Stimulated activated CD8-positive, alpha-beta memory T cell treated with anti-CD3 and anti-CD28 coated beads, Interleukin-2, amount 100 ng/mL, for 48 hours (primary cell): ENCODE data around the gene PTPRH.
"Not testable (repeated sequence)": the region's sequence is repeated elsewhere in the genome, so short reads cannot be mapped to it uniquely, and the experiment has no call there.

Source experiments
- DNase-seq, 2 donors: peaks; one replicate each; pipeline ENCODE4 v3.0.0-alpha.2; 2020; ENCODE audit warnings: low read depth in 2 of 2

The PTPRH gene

DNA sequence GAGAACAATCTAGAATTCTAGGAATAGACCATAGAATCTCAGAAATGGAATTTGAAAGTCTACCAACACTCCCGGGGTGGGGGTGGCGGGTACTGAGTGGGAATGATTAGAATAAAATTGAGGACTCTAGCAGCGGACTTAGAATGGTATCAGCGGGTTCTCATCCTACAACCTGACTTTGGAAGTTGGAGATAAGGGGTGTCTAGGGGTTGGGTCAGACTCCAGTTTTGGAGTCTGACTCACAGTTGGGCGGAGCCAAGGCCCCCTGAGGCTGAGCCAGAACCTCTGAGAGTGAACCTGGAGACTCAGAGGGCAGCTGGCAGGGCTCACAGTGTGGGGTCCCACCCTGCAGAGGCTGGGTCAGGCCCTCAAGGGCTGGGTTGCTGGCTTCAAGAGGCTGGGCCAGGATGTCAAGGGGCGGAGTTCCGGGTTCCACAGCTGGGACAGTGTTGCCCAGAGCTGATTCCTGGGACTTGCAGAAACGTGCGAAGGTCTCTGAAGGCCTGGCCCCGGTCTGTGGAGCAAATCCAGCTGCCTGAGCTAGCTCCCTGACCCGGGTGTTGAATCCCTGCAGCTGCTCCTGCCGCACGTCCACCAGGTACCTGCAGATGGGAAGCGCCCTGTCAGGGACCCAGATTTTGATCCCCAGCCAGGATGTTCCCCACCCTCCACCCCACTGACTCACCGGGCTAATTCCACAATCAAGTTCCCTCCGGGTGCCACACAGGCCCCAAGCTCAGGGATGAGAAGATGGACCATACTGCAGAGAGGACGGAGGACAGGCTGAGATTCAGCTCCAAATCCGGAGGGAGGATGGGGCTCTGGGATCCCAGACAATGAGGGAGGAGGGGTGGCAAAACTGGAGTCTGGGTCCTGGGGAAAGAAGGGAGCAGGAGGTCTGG lies 50.2 kb downstream of the PTPRH start:
- DNase-seq, result no peak

DNA sequence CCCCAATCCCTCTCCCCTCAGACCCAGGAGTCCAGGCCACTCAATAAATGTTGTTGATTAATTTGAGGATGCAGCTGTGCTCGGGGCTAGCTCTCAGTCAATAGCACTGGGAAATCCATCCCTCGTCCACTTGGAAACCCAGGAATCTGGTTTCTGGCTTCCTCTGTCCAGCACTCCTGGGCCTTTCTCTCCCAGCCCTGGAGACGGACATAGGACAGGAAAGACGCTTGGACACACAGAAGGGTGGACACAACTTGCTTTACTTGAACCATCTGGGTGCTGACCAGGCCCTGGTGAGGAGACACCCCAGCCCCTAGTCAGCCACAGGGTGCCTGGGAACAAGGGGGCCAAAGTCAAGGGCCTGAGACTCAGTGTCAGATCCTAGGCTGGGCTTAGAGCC lies 50.9 kb downstream of the PTPRH start:
- DNase-seq, result no peak

DNA sequence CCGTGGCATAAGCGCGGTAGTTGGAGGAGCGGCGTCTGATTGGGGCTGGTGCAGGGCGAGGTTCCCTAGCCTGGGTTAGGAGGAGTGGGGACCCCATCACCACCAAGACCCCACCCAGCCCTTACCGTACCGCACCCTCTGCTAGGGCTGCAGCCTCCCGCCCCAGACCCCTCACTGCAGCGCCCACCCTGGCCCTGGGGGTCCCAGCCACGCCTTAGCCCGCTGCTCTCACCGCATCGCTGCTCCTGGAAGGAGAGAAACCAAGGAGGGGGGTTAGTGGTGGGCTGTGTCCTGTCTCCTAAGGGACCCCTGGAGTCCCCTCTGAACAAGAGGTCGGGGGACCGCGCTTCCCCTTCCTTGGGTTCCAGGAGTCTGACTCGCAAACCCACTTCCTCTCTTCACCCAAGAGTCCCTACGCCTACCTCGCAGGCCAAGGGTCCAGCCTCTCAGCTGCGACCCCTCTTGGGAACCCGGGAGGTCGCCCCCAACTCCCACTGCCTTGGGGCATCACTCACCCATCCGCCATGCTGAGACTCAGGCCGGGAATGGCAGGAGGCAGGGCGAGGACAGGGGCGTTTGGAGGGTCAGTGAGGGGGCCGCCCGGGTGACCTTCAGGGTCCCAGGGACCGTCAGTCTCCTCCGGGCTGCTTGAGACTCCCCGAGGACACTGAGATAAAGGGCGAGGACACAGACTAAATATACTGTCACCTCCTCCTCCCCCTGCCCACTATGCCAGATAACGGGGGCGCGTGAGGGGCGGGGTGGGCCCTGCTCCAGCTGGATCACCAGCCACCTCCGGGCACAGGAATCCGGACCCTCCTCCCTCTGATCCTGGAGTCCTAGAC lies 52.0 kb downstream of the PTPRH start, which contains the start of gene TNNI3:
TSS of gene TNNI3 (minus strand) at position 669 of the 845 bp plus-strand sequence. CDS start at position 526, 143 bp downstream.
- DNase-seq, result no peak

DNA sequence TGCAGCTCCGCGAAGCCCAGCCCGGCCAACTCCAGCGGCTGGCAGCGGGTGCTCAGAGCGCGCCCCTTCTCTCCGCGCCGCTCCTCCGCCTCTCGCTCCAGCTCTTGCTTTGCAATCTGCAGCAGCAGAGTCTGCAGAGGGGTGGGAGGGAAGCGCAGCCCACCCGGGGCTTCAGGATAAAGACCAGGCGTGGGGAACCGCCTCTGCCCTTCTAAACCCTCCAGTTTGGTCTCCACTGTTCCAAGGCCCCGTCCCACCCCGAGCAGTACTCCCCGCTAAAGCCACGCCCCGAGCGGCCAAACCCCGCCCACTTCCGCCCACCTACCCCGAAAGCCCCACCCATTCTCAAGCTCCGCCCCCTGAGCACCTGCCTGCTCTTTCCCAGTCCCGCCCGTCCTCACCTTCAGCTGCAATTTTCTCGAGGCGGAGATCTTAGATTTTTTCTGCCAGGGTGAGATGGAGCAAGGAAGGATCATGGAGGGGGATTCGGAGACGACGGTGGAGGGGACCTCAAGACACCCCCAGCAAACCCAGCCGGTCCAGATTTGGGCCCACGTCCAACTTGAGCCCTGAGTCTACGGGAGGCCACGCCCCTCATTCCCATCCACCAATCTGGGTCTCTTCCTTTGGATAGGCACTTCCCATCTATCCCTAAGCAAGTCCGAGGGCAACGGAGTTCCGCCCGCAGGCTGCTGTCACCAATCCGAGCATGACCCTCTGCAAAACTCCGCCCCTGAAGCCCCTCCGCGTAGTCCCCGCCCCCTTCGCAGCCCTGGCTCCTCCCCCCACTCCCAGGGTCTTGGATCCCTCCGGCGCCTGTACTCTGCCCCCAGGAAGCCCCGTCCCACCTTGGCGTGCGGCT lies 52.9 kb downstream of the PTPRH start:
- peak in 1 of 2 donors; percentile 53 for DNase-seq

DNA sequence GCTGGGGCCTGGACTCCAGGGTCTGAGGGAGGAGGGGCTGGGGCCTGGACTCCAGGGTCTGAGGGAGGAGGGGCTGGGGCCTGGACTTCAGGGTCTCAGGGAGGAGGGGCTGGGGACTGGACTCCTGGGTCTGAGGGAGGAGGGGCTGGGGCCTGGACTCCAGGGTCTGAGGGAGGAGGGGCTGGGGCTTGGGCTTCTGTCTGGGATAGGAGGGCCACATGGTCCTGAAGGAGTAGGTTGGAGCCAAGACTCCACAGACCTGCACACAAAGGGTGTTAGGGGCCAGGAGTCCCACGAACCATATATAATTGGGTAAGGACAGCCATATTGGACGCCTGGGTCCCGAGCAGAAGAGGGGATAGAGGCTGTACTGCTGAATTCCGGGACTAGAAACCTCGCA lies 53.5 kb downstream of the PTPRH start:
- DNase-seq, result not testable (repeated sequence)

DNA sequence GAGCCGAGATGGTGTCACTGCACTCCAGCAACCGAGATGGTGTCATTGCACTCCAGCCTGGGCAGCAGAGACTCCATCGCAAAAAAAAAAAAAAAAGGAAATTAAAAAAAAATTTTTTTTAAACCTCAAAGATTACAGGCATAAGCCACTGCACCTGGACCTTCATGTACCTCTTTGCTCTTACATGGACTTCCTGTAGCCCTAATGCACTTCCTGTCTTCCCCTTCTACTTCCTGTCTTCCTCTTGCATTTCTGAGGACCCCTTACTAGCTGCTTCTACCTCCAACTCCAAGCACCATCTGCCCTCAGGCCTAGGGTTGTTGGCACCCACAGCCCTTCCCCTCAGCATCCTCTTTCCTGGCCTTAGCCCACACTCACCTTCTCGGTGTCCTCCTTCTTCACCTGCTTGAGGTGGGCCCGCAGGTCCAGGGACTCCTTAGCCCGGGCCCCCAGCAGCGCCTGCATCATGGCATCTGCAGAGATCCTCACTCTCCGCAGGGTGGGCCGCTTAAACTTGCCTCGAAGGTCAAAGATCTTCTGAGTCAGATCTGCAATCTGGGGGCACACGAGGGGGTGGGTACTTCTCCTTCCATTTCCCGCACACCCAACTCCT lies 55.5 kb downstream of the PTPRH start:
- no peak for DNase-seq

DNA sequence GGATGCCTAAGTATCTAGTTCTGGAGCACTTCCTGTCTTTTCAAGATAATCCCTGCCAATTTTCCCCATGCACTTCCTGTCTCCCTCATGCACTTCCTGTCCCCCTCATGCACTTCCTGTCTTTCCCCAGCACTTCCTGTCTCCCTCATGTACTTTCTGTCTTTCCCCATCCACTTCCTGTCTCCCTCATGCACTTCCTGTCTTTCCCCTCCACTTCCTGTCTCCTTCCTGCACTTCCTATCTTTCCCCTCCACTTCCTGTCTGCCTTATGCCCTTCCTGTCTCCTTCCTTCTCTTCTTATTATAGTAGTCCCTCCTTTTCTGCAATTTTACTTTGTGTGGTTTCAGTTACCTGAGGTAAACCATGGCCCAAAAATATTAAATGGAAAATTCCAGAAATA lies 57.3 kb downstream of the PTPRH start:
- DNase-seq, result no peak

DNA sequence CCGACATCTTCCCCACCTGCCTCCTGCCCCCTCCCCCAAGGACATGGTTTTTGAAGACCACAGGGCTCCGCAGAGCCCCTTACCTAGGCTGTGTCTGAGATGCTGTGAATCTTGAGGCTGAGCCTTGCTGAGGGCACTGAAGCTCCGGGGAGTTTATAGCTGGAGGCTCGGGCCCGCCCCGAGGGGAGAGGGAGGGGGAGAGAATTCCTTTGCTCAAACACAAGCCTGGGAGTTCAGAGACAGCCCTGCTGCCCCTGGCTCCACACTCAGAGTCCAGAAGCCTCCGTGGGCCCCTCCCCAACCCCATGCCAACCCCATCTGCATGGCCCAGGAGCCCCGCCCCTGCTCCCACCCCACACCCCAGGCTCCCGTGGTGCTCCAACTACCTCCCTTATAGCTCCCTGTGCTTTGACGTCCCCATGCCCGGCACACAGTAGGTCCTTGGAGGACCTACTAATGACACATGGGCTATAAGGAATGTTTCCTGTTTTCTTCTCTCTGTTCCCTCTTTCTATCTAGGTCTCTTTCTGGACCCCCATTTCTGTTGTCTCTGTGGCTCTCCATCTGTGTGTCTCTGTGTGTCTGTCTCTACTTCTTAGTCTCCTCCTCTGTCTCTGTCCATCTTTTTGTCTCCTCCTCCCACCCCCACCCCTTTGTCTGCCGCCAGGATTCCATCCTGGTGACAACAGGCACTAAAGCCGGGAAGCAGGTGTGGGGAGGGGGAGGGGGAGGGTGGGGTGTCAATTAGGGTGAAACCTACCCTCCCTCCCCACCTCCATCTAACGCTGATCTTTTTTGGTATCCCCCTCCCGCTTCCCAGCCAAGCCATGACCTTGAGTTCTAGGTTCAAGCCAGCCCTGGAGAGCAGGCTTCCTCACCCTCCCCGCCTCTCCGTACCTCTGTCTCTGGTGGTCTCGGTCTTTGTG lies 60.0 kb downstream of the PTPRH start, which contains the start of gene TNNT1:
TSS of gene TNNT1 (minus strand) at position 129 of the 926 bp plus-strand sequence. CDS start 2,049 bp downstream, outside the sequence.
- no peak for DNase-seq

DNA sequence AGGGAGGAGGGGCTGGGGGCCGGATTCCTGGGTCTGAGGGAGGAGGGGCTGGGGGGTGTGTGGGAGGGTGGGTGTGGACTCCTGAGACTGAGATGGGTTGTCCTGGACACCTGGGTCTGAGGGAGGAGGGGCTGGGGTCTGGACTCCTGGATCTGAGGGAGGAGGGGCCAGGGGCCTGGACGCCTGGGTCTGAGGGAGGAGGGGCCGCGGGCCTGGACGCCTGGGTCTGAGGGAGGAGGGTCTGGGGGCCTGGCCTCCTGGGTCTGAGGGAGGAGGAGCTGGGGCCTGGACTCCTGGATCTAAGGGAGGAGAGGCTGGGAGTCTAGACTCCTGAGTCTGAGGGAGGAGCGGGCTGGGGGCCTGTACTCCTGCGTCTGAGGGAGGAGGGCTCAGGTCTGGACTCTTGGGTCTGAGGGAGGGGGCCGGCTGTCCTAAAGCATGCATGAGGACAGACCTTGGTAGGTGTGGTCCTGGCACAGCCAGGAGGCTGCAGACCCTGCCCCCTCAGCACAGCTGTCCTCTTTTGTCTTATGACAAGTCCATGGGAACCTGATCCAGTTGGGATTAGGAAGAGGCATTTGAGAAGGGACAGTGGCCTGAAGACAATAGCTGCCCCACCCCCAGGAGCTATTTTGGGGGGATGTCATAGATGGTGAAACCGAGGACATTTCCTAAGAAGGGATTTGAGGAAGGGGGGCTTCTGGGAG lies 61.6 kb downstream of the PTPRH start:
- DNase-seq, result no peak

DNA sequence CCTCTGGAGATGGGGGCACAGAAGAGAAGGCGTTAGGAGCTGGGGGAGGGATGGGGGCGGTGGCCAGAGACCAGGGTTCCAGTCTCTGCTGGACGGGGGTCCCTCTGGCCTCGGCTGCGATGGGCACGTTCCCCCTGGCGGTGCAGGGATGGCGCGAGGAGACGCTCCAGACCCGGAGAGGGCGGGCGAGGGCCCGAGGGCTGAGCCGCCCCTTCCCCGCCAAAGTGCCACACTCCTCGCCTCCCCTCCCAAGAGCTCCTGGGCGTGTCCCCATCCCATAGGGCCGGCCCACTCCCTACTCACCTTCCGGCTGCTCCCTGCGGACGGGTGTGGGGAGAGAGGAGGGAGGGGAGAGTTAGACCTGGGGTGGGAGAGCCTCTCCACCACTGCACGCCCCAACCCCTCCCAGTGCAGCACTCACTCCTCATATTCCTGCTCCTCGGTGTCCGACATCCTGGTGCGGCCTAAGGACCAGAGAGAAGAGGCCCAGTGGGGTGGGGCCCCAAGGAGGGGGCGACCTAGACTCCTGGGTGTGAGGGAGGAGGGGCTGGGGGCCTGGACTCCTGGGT lies 62.5 kb downstream of the PTPRH start:
- DNase-seq, result no peak

DNA sequence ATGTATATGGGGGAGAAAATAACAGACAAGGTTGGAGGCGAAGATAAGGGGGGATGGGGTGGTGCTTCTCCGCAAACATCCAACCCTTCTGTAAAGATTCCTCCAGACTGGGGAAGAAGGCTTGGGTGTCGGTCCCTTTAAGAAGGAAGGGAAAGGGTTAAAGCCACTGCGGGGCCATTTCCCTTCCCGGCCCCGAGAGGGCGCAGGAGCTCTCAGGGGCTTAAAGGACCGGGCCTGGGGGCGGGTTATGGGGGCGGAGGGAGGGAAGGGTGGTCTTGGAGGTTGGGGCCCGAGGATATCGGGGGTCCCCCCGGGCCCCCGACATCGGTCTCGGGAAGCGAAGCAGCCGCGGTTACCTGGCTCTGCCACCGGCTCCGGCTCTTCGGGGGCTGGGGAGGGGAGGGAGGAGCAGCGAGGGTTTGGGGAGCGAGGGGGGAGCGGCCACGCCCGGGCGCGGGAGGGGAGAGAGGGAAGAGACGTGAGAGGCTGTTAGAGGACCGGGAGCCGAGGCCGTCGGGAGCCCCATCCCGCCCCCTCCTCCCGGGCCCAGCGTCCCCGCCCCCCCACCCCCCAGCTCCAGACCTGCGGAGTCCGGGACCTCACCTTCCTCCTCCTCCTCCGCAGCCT lies 63.1 kb downstream of the PTPRH start:
- DNase-seq, result no peak

DNA sequence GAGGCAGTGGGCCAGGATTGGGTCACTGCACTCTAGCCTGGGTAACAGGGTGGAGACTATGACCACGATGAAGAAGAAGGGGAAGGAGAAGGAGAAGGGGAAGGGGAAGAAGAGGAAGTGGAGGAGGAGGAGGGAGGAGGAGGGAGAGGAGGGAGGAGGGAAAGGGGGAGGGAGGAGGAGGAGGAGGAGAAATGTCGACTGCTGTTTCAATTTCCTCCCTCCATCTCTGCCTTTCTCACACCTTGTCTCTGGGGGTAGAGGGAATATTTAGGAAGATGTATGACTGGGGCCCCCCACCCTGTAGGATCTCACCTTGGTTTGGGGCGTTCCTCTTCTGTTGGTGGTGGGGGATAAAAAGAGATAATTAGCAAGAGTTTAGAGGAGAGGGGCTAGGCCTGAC lies 64.1 kb downstream of the PTPRH start:
- no peak for DNase-seq

DNA sequence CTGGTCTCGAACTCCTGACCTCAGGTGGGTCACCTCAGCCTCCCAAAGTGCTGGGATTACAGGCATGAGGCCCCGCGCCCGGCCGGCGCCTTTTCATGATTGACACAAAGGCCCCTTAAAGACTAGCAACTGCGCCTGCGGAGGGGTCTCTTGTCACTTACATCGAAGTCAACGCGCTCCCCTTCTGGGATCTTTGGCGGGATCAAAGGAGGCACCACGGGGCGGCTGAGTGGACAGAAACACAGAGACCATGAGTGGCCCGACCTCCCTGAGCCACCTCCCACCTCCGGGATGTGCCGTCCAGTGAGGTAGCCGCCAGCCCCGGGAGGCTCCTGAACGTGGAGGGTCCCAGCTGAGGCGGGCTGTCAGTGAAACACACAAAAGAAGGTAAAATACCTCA lies 67.6 kb downstream of the PTPRH start:
- DNase-seq, result no peak

DNA sequence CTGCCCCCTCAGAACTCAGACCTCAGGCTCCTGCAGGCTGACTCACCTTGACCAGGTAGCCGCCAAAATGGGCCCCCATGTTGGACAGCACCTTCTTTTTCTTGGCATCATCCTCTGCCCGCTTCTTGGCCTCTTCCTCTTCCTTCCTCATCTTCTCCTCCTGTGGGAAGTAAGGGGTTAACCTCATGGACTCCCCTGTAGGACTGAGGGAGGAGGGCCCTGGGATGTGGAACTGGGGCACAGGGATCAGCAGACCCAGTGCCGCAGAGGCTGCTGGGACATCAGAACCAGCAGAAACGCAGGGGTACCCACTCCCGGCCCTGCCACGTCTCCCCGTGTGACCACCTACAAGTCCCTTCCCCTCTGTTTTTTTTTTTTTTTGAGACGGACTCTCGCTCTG lies 71.4 kb downstream of the PTPRH start:
- DNase-seq, result no peak

DNA sequence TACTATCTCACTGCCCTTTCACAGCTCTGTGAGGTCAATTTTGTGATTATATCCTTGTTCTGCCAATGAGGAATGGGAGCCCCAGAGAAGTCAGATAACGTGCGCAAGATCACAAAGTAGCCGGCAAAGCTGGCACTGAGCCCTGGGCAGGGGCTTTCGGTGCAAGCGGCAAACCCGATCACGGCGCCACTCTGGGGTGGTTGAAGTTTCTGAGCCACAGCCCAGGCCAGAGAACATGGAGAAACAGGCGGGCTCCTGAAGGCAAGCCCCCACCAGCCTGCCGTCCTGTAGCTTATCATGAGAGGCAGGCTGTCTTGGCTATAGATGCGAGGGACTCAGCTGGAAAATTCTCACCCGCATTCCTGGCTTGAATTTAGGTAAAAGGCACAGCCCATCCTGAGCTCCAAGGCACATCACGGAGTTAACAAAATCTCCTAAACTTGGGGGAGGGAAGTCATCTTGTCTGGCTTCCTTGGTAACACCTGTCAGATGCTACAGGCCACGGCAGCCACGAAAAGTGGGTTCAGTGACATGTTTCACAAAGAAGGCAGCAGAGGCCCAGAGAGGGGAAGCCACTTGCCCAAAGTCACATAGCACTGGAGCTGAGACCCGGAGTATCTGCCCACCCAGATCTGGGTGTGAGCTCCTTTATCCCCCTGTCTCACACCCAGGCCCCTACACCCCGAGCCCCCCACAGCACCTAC lies 72.8 kb downstream of the PTPRH start:
- DNase-seq, result no peak

DNA sequence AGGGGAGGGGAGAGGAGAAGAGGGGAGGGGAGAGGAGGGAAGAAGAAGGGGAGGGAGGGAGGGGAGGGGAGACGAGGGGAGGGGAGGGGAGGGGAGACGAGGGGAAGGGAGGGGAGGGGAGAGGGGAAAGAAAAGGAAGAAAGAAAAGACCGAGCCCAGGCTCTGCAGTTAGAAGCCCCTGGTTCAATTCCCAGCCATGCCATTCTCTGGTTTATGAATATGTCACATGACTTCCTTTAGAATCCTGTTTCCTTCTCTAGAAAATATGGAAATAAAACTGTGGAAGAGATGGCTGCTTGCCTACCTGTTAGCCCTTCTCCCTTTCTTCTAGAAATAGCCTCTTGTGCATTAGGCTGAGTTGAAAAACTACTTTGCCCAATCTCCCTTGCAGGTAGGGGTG lies 74.6 kb downstream of the PTPRH start:
- no peak for DNase-seq

DNA sequence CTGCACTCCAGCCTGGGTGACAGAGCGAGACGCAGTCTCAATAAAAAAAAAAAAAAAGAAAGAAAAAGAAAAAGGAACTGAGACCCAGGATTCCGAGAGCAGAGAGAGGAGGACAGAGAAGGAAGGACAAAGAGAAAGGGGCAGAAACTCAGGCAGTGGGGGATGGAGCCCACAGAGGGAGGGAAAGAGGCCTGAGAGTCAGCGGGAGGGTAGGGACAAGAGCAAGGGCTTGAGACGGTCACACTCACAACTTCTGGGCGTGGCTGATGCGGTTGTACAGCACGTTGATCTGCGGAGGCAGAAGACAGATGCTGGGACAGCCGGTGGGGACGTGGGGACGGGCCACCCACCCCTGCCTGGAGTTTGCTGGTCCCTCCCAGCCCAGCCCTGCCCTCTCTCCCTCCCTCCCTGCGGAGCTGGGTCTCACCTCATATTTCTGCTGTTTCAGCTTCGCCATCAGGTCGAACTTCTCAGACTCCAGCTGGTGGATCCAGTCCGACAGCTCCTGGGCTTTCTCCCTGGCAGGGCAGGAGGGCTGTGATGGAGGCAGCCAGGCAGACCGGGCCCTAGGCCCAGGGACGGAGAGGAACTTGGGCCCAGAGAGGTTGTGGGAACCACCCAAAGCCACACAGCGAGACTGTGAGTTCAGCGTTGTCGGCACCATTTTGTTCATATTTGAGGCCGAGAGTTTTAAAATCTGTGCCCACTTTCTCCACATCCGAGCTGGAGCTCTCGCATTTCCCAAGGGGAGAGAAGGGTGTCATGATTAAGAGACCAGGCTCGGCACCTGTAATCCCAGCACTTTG lies 75.5 kb downstream of the PTPRH start:
- DNase-seq, result no peak
